DMS79 (cell line): ENCODE measurements around the gene SETSIP.
"Not testable (repeated sequence)": the region's sequence is repeated elsewhere in the genome, so short reads cannot be mapped to it uniquely, and the experiment has no call there.

Experiments used
- DNase-seq: peaks from one replicate; lab custom pipeline; 2025; lab: John Stamatoyannopoulos, UW

SETSIP gene

DNA sequence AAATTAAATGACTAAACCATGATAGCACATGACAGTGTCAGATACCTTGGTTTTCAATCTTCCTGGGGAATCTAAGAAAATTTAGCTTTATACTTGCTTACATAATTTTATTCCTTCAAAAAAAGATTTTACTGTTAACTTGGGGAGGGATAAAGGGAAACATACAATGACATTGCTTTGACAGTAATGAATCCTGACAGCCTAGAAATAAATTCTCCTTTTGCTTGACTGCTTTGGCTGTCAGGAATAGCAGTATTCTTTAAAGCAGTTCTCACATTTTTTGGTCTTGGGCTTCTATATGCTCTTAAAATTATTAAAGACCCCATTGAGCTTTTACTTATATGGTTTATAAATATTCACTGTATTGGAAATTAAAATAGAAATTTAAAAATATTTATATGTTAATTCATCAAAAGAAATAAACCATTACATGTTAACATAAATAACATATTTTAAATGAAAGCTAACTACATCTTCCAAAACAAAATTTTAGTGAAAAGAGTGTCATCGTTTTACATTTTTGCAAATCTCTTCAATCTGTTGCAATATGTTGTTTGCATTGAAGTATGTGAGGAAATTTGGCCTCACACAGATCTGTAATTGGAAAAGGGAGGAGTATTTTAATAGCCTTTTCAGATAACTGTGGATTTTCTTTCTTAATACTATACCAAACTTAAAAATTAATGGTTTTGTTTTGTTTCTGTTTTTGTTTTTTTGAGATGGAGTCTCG is 29.3 kb downstream of the SETSIP start:
- DNase-seq, result no peak

DNA sequence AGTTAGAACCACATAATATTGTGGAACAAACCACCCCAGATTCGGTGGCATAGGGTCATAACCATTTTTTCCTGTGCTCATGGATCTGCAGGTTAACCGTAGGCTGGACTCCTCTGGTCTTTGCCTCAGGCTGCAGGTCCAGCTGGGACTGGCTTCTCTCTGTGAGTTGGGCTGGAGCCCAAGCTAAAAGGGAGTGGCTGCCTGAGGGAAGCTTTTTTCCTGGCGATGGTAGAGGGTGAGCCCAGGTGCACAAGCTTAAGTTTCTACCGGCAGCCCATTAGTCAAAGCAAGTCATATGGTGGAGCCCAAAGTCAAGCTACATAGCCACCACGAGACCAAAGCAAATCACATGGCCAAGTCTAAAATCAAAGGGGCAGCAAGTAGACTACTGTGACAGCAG is 31.6 kb downstream of the SETSIP start:
- DNase-seq, result no peak

DNA sequence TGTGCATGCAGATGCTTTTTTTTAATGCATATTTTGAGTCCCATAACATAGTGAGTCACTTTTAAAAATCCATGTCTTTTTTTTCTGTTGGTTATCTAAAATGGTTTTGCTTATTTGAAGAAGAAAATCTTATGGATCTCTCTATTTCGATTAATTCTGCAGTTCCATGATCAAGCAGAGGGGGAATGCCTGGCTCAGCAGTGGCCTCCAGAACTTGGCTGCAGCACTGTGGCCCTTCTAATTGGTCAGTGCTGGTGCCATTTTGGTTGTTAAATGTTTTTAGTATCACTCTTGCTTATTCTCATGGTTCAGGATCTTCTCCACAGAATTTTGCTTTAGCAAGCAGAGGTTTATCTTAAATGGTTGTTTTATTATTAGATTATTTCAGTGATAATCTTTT is 34.2 kb downstream of the SETSIP start:
- DNase-seq, result no peak

DNA sequence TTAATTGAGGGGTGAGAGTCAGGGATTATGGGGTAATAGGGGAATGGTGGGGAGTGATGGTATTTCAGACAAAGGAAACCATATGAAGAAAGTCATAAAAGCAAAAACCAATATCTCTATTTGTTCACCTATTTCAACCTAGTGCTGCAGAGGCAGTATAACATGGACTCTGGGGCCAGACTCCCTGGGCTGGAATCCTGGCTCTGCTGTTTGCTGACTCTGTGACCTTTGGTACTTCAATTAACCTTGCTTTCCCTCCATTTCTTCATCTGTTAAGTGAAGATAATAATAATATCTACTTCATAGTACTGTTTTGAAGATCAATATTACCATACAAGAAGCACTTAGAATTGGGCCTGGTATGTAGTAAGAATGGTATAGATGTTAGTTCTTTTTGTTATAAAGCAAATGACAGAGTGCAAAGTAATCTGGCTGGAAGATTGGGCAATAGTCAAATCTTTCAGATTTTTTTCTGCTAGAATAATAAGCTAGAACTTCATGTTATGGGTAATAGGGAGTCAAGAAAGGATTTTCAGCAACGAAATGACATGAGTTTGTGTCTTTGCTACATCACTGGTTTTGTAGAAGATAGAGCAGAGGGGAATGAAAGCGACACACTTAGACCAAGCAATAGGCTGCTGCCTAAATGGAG is 36.4 kb downstream of the SETSIP start:
- DNase-seq, result no peak

DNA sequence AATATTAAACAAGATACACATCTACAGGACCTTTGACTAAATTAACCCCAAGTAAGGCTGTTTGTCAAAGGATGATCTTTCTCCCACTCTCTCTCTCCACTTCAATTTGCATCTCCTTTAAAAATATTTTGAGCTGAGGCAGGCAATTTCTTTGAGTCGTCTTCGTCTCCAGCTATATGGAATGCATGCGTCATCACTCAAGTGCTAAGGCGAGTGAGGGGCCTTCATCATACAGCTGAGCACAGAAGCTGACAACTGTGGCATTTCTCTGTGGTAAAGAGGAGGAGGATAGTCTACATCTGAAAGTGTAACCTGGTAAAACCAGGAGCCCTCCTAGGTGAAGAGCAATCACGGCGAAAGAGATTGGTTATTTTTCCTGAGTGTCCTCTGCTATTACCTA is 37.8 kb downstream of the SETSIP start:
- no peak for DNase-seq

DNA sequence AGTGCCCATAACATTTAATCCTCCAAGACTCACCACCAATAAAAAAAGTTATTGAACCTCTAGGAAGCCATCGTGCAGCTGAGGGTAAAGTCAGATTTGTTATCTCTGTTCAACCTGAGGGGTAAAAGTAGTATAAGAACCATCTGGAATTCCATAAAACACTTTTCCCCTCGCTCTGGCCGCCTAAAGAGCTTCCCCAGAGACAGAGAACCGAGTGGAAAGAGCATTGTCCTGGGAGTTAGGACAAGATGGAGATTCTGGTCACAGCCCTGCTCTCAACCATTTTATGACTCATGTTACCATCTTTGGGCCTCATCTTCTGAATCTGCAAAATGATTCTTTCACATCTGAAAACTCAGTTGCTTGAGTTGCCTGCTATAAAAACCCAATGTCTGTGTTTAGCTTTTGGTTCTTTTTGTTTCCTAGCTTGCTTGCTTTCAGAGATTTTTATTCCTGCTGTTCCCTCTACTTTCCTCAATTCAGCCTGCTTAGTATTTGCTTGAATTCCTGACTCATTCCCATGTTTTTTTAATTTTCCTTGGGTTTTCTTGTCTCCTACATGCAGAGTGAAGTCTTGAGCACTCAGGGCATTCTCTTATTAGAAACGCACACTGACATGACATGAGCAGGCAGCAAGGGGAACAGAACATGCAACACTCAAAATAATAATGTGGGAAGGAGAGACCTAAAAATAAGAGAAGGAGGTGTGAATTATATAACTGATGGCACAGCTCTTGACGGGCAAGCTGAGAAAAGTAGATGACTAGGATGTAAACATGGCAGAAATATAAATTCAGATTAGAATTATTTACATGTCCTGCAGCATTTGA is 43.7 kb downstream of the SETSIP start:
- DNase-seq, result no peak

DNA sequence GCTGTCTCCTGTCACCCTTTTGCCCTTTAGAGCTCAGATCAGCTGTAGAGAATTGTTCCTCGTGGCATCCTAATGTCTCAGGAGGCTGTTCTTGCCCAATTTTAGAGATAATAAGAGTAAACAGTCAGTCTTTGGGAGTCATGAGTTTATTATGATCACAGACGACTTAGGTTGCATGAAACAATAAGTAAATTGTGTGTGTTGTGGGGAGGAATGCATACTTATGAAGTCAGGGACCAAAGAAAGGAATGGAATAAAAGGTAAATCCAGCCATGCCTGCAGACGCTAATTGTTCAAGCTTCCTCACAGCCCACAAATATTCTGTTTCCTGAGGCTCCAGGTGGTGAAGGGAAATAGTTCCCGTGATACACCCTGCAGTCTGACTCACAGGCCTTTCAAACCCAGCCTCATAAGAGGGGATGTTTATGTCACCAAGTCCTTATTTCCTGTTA is 44.5 kb downstream of the SETSIP start:
- DNase-seq, result no peak

DNA sequence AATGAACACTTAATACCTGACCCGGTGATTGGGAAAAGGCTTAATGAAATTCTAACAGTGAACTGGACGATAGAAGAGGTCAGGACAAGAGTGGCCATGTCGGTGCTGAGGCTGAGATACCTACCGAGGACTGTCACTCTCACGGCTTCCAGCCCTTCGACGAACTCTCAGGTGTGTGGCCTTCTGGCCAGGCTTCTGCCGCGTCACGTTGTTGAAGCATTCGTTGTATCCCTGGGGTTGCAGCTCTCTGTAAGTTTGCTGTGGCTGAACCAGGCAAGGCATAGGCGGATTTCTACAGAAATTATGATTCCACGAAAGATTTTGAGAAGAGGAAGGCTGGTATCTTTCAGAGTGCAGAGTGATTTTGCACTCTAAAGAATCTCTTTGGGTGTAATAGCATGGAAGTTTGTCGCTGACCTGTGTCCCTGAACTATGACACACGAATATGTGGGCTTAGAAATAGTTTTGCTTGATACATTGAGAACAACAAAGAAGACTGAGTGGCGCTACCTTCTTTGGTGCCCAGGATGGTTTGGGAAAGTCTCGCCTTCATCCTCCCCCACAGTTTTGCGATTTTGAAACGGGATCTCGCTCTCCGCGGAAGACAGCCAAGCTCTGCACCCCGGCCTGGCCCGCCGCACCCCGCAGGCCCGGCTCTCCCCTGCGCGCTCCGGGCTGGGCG is 45.8 kb downstream of the SETSIP start:
- no peak for DNase-seq

DNA sequence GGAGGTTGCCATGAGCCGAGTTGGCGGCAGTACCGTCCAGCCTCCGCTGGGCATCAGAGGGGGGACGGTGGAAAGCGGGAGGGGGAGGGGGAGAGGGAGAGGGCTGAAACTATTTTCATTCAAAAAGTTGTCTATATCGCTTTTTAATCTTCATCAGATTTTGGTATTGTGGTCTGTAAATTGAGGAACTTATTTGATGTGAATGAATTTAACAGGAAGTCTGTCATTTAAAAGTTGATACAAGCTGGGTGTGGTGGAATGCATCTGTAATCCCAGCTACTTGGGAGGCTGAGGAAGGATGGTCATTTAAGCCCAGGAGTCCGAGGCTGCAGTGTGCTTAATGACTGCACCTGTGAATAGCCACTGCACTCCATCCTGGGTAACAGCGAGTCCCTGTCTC is 48.4 kb downstream of the SETSIP start:
- no peak for DNase-seq

DNA sequence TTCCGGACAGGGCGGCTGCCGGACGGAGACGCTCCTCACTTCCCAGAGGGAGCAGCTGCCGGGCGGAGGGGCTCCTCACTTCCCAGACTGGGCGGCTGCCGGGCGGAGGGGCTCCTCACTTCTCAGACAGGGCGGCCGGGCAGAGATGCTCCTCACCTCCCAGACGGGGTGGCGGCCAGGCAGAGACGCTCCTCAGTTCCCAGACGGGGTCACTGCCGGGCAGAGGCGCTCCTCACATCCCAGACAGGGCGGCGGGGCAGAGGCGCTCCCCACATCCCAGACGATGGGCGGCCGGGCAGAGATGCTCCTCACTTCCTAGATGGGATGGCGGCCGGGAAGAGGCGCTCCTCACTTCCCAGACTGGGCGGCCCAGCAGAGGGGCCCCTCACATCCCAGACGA is 49.2 kb downstream of the SETSIP start:
- not testable (repeated sequence) for DNase-seq
